Neuronal stem cell (in vitro differentiated cells): ENCODE data around the gene LPIN1.

Source experiments
- DNase-seq: peaks from one replicate; pipeline ENCODE4 v3.0.0-alpha.2; 2013; ENCODE audit warnings: low spot score
- H2AFZ ChIP-seq: one replicate; pipeline ENCODE4 v1.6.1; 2013; ENCODE audit warnings: mild to moderate bottlenecking, low read length, inconsistent platforms
- H2AK5ac ChIP-seq: 2 replicates; pipeline ENCODE4 v1.6.1; 2013; ENCODE audit warnings: low read depth, mild to moderate bottlenecking, inconsistent platforms, low read length, moderate library complexity, mixed read lengths
- H2BK120ac ChIP-seq: 2 replicates; pipeline ENCODE4 v1.6.1; 2013; ENCODE audit warnings: low read depth, mild to moderate bottlenecking, inconsistent platforms, low read length, moderate library complexity, mixed read lengths
- H2BK12ac ChIP-seq: one replicate; pipeline ENCODE4 v1.6.1; 2013; ENCODE audit warnings: low read length, inconsistent platforms
- H2BK15ac ChIP-seq: 2 replicates; pipeline ENCODE4 v1.6.1; 2013; ENCODE audit warnings: mild to moderate bottlenecking, low read length, inconsistent platforms, mixed read lengths
- H2BK5ac ChIP-seq: one replicate; pipeline ENCODE4 v1.6.1; 2013; ENCODE audit warnings: inconsistent platforms, mild to moderate bottlenecking, low read length, moderate library complexity
- H3K14ac ChIP-seq: one replicate; pipeline ENCODE4 v1.6.1; 2013; ENCODE audit warnings: low read length, inconsistent platforms
- H3K18ac ChIP-seq: 2 replicates; pipeline ENCODE4 v1.6.1; 2013; ENCODE audit warnings: low read length, inconsistent platforms
- H3K23ac ChIP-seq: 2 replicates; pipeline ENCODE4 v1.6.1; 2013; ENCODE audit warnings: low read depth, mild to moderate bottlenecking, mixed read lengths, low read length, inconsistent platforms; ENCODE audit not compliant: poor library complexity
- H3K27ac ChIP-seq: replicated peaks from 3 replicates; pipeline ENCODE4 v1.5.1; 2013; ENCODE audit warnings: low read length, inconsistent platforms
- H3K27me3 ChIP-seq, 3 experiments: 2 replicates each; pipeline ENCODE4 v1.6.1; 2013; ENCODE audit warnings: low read length in 3 of 3, mild to moderate bottlenecking in 2 of 3, inconsistent platforms in 1 of 3, low read depth in 1 of 3, mixed read lengths in 1 of 3, moderate library complexity in 1 of 3; ENCODE audit not compliant: control insufficient read depth in 3 of 3, insufficient read depth in 3 of 3
- H3K36me3 ChIP-seq, 2 donors: replicated peaks in 1 of 2; 2 replicates each; pipeline ENCODE4 v1.6.1; 2013; ENCODE audit warnings: low read length in 2 of 2; ENCODE audit not compliant: control insufficient read depth in 2 of 2, insufficient read depth in 2 of 2
- H3K4ac ChIP-seq: 2 replicates; pipeline ENCODE4 v1.6.1; 2013; ENCODE audit warnings: inconsistent platforms, mild to moderate bottlenecking, low read length, moderate library complexity
- H3K4me1 ChIP-seq, 2 donors: 1 replicate in 1 of 2; 2 replicates in 1 of 2; pipeline ENCODE4 v1.6.1; 2013; ENCODE audit warnings: low read length in 2 of 2, low read depth in 1 of 2; ENCODE audit not compliant: control insufficient read depth in 2 of 2, insufficient read depth in 1 of 2
- H3K4me2 ChIP-seq: one replicate; pipeline ENCODE4 v1.6.1; 2013; ENCODE audit warnings: mild to moderate bottlenecking, low read length, inconsistent platforms; ENCODE audit not compliant: insufficient read depth, poor library complexity, severe bottlenecking
- H3K4me3 ChIP-seq, 2 donors: 2 replicates each; pipeline ENCODE4 v1.5.1; 2013; ENCODE audit warnings: low read length in 2 of 2, mild to moderate bottlenecking in 2 of 2, inconsistent platforms in 1 of 2, moderate library complexity in 1 of 2
- H3K79me1 ChIP-seq: one replicate; pipeline ENCODE4 v1.6.1; 2013; ENCODE audit warnings: low read depth, mild to moderate bottlenecking, inconsistent platforms, low read length, moderate library complexity
- H3K9ac ChIP-seq: one replicate; pipeline ENCODE4 v1.6.1; 2013; ENCODE audit warnings: mild to moderate bottlenecking, low read depth, low read length, inconsistent platforms; ENCODE audit not compliant: poor library complexity
- H3K9me3 ChIP-seq, 2 donors: replicated peaks in 1 of 2; 2 replicates each; pipeline versions ENCODE3 to v1.6.1; 2013; ENCODE audit warnings: low read length in 2 of 2, mild to moderate bottlenecking in 2 of 2, inconsistent platforms in 1 of 2, low read depth in 1 of 2, mixed read lengths in 1 of 2, moderate library complexity in 1 of 2; ENCODE audit not compliant: control insufficient read depth in 2 of 2, insufficient read depth in 1 of 2
- H4K8ac ChIP-seq: one replicate; pipeline ENCODE4 v1.6.1; 2013; ENCODE audit warnings: low read depth, mild to moderate bottlenecking, inconsistent platforms, low read length, moderate library complexity
- H4K91ac ChIP-seq: one replicate; pipeline ENCODE4 v1.6.1; 2013; ENCODE audit warnings: low read length, low read depth, mild to moderate bottlenecking, inconsistent platforms; ENCODE audit not compliant: poor library complexity
- WGBS, 2 donors: extraction: QIAGEN DNeasy Blood & Tissue Kit; methylation state at CpG; one replicate each; pipeline ENCODE4 v1.1.7; 2013; ENCODE audit warnings: missing lambda C conversion rate in 2 of 2, mixed read lengths in 1 of 2; ENCODE audit not compliant: insufficient read length in 2 of 2, insufficient replicate concordance in 1 of 2; ENCODE audit errors: extremely low coverage in 2 of 2; 5-methylcytosine and 5-hydroxymethylcytosine counted together

LPIN1 gene

GRCh38 chr2:11762031-11762430 lies 15.6 kb downstream of the LPIN1 start:
- no peak overlapping the region for H3K18ac ChIP-seq
- no peak overlapping the region for H2BK12ac ChIP-seq
- H2AFZ ChIP-seq, result no peak overlapping the region
- no peak overlapping the region for H3K14ac ChIP-seq
- no peak overlapping the region for H4K91ac ChIP-seq
- peaks cover 0 to 2% of the 10 kb centered on the region in 2 donors for H3K4me1 ChIP-seq
- H3K79me1 ChIP-seq, result peaks cover 6% of the 10 kb centered on the region
- H2AK5ac ChIP-seq, result no peak overlapping the region
- H2BK5ac ChIP-seq, result no peak overlapping the region
- DNase-seq, result no peak
- H2BK120ac ChIP-seq, result no peak overlapping the region
- peaks cover 23 to 40% of the 10 kb centered on the region in 2 donors for H3K36me3 ChIP-seq
- no peaks in the 10 kb centered on the region for H3K27me3 ChIP-seq
- H3K23ac ChIP-seq, result no peak overlapping the region
- no peak overlapping the region for H4K8ac ChIP-seq
- H3K4me2 ChIP-seq, result no peak overlapping the region
- no peak overlapping the region for H2BK15ac ChIP-seq
- H3K27ac ChIP-seq, result no peak overlapping the region
- no peak overlapping the region for H3K4ac ChIP-seq
- peaks cover 9 to 26% of the 10 kb centered on the region in 2 donors for H3K9me3 ChIP-seq
- H3K9ac ChIP-seq, result no peak overlapping the region
- no peak overlapping the region for H3K4me3 ChIP-seq
- no CpG with 5 or more reads among the region's 14 CpGs for WGBS, 2 donors

GRCh38 chr2:11762799-11763461 lies 16.5 kb downstream of the LPIN1 start:
- H3K18ac ChIP-seq, result peak overlapping the region; percentile 15
- DNase-seq, result no peak
- H3K23ac ChIP-seq, result no peak overlapping the region
- H3K79me1 ChIP-seq, result peaks cover 6% of the 10 kb centered on the region
- H3K9me3 ChIP-seq, result peaks cover 9 to 23% of the 10 kb centered on the region in 2 donors
- H3K4me3 ChIP-seq, result peak overlapping the region in 1 of 2 donors; percentile 59
- H2AK5ac ChIP-seq, result no peak overlapping the region
- H3K4me1 ChIP-seq, result peaks cover 0 to 2% of the 10 kb centered on the region in 2 donors
- WGBS, 2 donors, result no CpG with 5 or more reads among the region's 20 CpGs
- no peak overlapping the region for H2AFZ ChIP-seq
- H2BK15ac ChIP-seq, result no peak overlapping the region
- H3K36me3 ChIP-seq, result peaks cover 29 to 49% of the 10 kb centered on the region in 2 donors
- no peak overlapping the region for H4K91ac ChIP-seq
- H3K4ac ChIP-seq, result no peak overlapping the region
- H3K27ac ChIP-seq, result no peak overlapping the region
- peak overlapping the region; percentile 17 for H3K14ac ChIP-seq
- H3K9ac ChIP-seq, result peak overlapping the region; percentile 74
- H2BK120ac ChIP-seq, result no peak overlapping the region
- no peak overlapping the region for H2BK5ac ChIP-seq
- no peak overlapping the region for H2BK12ac ChIP-seq
- no peak overlapping the region for H3K4me2 ChIP-seq
- H4K8ac ChIP-seq, result no peak overlapping the region
- H3K27me3 ChIP-seq, result no peaks in the 10 kb centered on the region

- no peak overlapping the region for H2AK5ac ChIP-seq
- H3K4me3 ChIP-seq, result no peak overlapping the region
- no peak overlapping the region for H3K18ac ChIP-seq
- no peak overlapping the region for H2BK5ac ChIP-seq
- no peak overlapping the region for H3K27ac ChIP-seq
- no peak overlapping the region for H3K4me2 ChIP-seq
- no peak overlapping the region for H2BK15ac ChIP-seq
- no peaks in the 10 kb centered on the region for H3K27me3 ChIP-seq
- H2BK12ac ChIP-seq, result no peak overlapping the region
- no peak overlapping the region for H4K91ac ChIP-seq
- no CpG with 5 or more reads among the region's 4 CpGs for WGBS, 2 donors
- no peak overlapping the region for H2BK120ac ChIP-seq
- peaks cover 29 to 61% of the 10 kb centered on the region in 2 donors for H3K36me3 ChIP-seq
- DNase-seq, result no peak
- H3K4ac ChIP-seq, result no peak overlapping the region
- H3K9ac ChIP-seq, result no peak overlapping the region
- no peak overlapping the region for H3K23ac ChIP-seq
- peaks cover 0 to 2% of the 10 kb centered on the region in 2 donors for H3K4me1 ChIP-seq
- no peak overlapping the region for H2AFZ ChIP-seq
- no peak overlapping the region for H3K14ac ChIP-seq
- H3K9me3 ChIP-seq, result peaks cover 3 to 13% of the 10 kb centered on the region in 2 donors
- peaks cover 6% of the 10 kb centered on the region for H3K79me1 ChIP-seq
- no peak overlapping the region for H4K8ac ChIP-seq
Observed at GRCh38 chr2:11764359-11764758, 17.9 kb downstream of the LPIN1 start.

- H3K4me2 ChIP-seq, result no peak overlapping the region
- no peak overlapping the region for H4K91ac ChIP-seq
- H3K4me3 ChIP-seq, result no peak overlapping the region
- no peak overlapping the region for H2BK15ac ChIP-seq
- H4K8ac ChIP-seq, result no peak overlapping the region
- WGBS, 2 donors, result no CpG with 5 or more reads among the region's 10 CpGs
- no peak overlapping the region for H2AFZ ChIP-seq
- no peak overlapping the region for H3K9ac ChIP-seq
- no peak overlapping the region for H3K4ac ChIP-seq
- no peak overlapping the region for H3K27ac ChIP-seq
- no peak overlapping the region for H3K23ac ChIP-seq
- H2AK5ac ChIP-seq, result no peak overlapping the region
- H3K4me1 ChIP-seq, result peaks cover 0 to 2% of the 10 kb centered on the region in 2 donors
- H2BK120ac ChIP-seq, result no peak overlapping the region
- H2BK5ac ChIP-seq, result peak overlapping the region; percentile 16
- no peak for DNase-seq
- no peak overlapping the region for H2BK12ac ChIP-seq
- peaks cover 3 to 13% of the 10 kb centered on the region in 2 donors for H3K9me3 ChIP-seq
- H3K18ac ChIP-seq, result peak overlapping the region; percentile 1
- H3K79me1 ChIP-seq, result peaks cover 6% of the 10 kb centered on the region
- no peaks in the 10 kb centered on the region for H3K27me3 ChIP-seq
- H3K14ac ChIP-seq, result no peak overlapping the region
- H3K36me3 ChIP-seq, result peaks cover 29 to 66% of the 10 kb centered on the region in 2 donors
Observed at GRCh38 chr2:11764920-11765319, 18.5 kb downstream of the LPIN1 start.
